Measurements from ENCODE around the gene PELO. TPM values are rescaled to one million over a fixed set of nuclear protein-coding genes. Genes with fewer than 3 reads are reported as not detected.

Gene PELO
- polyA plus RNA-seq, 1 of the 3 experiments (the other 2 are of a cell fraction): 10.7 TPM

DNA sequence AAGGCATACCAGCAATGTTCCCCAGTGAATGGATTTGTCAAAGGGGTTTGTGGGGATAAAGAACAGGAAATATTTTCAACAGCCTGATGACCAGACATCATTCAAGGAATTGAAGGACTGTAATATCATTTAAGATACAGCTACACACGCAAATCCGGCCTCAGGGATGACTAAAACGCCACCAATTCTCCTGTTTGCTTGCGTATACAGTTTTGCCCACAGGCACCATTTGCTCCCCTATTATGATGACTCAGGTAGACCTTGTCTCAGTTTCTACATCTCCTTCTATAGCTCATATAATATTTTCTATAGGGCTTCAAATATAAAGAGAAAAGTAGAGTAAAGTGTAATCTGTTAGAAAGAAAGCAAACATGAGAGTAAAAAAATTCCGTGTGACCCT, 29.7 kb upstream of the PELO start:
- no peaks in the 10 kb centered on the region for H3K79me2 ChIP-seq (ENCODE audit: insufficient read depth)
- no peak for DNase-seq
- ChIA-PET POLR2A (no interaction called here), CTCF (no interaction called here)
- no peaks in the 10 kb centered on the region for H3K9me3 ChIP-seq
- H3K27ac ChIP-seq (ENCODE audit: low read depth in 2 of 2, low read length in 1 of 2): no peak overlapping the region
- H3K9me2 ChIP-seq: no peaks in the 10 kb centered on the region
- WGBS (ENCODE audit: low lambda C conversion rate): 93% methylated on average over 5 of the region's 5 CpGs
- no peaks in the 10 kb centered on the region for H3K36me3 ChIP-seq (replicated peaks in 1 of 2; ENCODE audit: control insufficient read depth in 1 of 2, insufficient read depth in 2 of 2, low read length in 1 of 2)
- H4K20me1 ChIP-seq (ENCODE audit: insufficient read depth): no peaks in the 10 kb centered on the region
- no peaks in the 10 kb centered on the region for H3K27me3 ChIP-seq (ENCODE audit: insufficient read depth)
- no peak overlapping the region for H3K4me3 ChIP-seq (ENCODE audit: low read depth in 2 of 2, low read length in 1 of 2)
- H2AFZ ChIP-seq (ENCODE audit: low read depth): no peak overlapping the region
- TF ChIP-seq, protein P1, sequence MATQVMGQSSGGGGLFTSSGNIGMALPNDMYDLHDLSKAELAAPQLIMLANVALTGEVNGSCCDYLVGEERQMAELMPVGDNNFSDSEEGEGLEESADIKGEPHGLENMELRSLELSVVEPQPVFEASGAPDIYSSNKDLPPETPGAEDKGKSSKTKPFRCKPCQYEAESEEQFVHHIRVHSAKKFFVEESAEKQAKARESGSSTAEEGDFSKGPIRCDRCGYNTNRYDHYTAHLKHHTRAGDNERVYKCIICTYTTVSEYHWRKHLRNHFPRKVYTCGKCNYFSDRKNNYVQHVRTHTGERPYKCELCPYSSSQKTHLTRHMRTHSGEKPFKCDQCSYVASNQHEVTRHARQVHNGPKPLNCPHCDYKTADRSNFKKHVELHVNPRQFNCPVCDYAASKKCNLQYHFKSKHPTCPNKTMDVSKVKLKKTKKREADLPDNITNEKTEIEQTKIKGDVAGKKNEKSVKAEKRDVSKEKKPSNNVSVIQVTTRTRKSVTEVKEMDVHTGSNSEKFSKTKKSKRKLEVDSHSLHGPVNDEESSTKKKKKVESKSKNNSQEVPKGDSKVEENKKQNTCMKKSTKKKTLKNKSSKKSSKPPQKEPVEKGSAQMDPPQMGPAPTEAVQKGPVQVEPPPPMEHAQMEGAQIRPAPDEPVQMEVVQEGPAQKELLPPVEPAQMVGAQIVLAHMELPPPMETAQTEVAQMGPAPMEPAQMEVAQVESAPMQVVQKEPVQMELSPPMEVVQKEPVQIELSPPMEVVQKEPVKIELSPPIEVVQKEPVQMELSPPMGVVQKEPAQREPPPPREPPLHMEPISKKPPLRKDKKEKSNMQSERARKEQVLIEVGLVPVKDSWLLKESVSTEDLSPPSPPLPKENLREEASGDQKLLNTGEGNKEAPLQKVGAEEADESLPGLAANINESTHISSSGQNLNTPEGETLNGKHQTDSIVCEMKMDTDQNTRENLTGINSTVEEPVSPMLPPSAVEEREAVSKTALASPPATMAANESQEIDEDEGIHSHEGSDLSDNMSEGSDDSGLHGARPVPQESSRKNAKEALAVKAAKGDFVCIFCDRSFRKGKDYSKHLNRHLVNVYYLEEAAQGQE (IDR thresholded peaks at IDR 0.05; ENCODE audit: low read depth, low read length): no peak
- TF ChIP-seq YY1 (IDR thresholded peaks at IDR 0.05; ENCODE audit: low read depth) (no peak), SMC3 (IDR thresholded peaks at IDR 0.05; ENCODE audit: low read depth, low read length) (no peak), GABPA (IDR thresholded peaks at IDR 0.05; ENCODE audit: low read depth) (no peak), EP300 (IDR thresholded peaks at IDR 0.05; ENCODE audit: borderline replicate concordance in 1 of 2, low read depth in 1 of 2, low read length in 1 of 2) (no peak), MXI1 (IDR thresholded peaks at IDR 0.05; ENCODE audit: low read depth, low read length) (no peak), CHD2 (IDR thresholded peaks at IDR 0.05; ENCODE audit: low read length, partially characterized antibody) (no peak), ELF1 (IDR thresholded peaks at IDR 0.05) (no peak), RFX5 (IDR thresholded peaks at IDR 0.05; ENCODE audit: low read length) (no peak), POLR2AphosphoS5 (IDR thresholded peaks at IDR 0.05; ENCODE audit: low read depth, low read length) (no peak), TEAD4 (IDR thresholded peaks at IDR 0.05; ENCODE audit: borderline replicate concordance, insufficient read depth) (no peak), JUND (IDR thresholded peaks at IDR 0.05) (no peak), TAF1 (IDR thresholded peaks at IDR 0.05; ENCODE audit: borderline replicate concordance, low read depth, low read length) (no peak), RXRA (IDR thresholded peaks at IDR 0.05; ENCODE audit: borderline replicate concordance, low read depth) (no peak)
- TF ChIP-seq, protein P2, sequence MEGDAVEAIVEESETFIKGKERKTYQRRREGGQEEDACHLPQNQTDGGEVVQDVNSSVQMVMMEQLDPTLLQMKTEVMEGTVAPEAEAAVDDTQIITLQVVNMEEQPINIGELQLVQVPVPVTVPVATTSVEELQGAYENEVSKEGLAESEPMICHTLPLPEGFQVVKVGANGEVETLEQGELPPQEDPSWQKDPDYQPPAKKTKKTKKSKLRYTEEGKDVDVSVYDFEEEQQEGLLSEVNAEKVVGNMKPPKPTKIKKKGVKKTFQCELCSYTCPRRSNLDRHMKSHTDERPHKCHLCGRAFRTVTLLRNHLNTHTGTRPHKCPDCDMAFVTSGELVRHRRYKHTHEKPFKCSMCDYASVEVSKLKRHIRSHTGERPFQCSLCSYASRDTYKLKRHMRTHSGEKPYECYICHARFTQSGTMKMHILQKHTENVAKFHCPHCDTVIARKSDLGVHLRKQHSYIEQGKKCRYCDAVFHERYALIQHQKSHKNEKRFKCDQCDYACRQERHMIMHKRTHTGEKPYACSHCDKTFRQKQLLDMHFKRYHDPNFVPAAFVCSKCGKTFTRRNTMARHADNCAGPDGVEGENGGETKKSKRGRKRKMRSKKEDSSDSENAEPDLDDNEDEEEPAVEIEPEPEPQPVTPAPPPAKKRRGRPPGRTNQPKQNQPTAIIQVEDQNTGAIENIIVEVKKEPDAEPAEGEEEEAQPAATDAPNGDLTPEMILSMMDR (IDR thresholded peaks at IDR 0.05): no peak
- TF ChIP-seq, protein P3, sequence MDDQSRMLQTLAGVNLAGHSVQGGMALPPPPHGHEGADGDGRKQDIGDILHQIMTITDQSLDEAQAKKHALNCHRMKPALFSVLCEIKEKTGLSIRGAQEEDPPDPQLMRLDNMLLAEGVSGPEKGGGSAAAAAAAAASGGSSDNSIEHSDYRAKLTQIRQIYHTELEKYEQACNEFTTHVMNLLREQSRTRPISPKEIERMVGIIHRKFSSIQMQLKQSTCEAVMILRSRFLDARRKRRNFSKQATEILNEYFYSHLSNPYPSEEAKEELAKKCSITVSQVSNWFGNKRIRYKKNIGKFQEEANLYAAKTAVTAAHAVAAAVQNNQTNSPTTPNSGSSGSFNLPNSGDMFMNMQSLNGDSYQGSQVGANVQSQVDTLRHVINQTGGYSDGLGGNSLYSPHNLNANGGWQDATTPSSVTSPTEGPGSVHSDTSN (IDR thresholded peaks at IDR 0.05): no peak
- H3K4me2 ChIP-seq: no peak overlapping the region
- no peak overlapping the region for H3K9ac ChIP-seq
- H3F3A ChIP-seq (replicated peaks; ENCODE audit: insufficient read depth): no peaks in the 10 kb centered on the region
- no peaks in the 10 kb centered on the region for H3K4me1 ChIP-seq (ENCODE audit: control insufficient read depth in 1 of 2, insufficient read depth in 2 of 2, low read depth in 1 of 2, low read length in 1 of 2)
